ENCODE data around the gene DUS3L. TPM values are rescaled to one million over a fixed set of nuclear protein-coding genes. Genes with fewer than 3 reads are reported as not detected.

Gene DUS3L
- total and polyA plus RNA-seq, 2 donors (not counting 1 experiment from before 2014, with no cell fraction given): 84.6 to 118 TPM

DNA sequence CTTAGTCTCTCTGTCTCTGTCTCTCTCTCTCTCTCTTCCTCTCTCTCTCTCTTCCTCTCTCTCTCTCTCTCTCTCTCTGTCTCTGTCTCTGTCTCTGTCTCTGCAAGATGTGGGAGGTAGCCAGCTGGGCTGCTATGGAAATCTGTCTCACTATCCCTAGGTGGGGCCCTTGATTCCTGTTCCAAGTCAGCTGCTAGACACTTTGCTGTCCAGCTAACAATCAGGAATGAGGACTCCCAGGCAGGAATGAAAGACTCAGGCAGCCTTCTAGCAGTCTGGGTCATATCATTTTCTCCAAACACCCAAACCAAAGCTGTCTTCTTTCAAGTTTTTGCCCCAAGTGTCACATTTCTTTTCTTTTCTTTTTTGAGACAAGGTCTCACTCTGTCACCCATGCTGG, 47.3 kb downstream of the DUS3L start:
- H3K4me1 Mint-ChIP-seq: no peaks in the 10 kb centered on the region
- H3K27ac Mint-ChIP-seq: no peak overlapping the region
- ChIA-PET CTCF (no interaction called here), POLR2A (no interaction called here)
- H3K27me3 ChIP-seq (replicated peaks in 1 of 4; ENCODE audit: control extremely low read depth in 1 of 4, control insufficient read depth in 3 of 4, insufficient read depth in 4 of 4, low read length in 3 of 4): peaks cover 0 to 4% (median 1%) of the 10 kb centered on the region in 4 experiments
- TF ChIP-seq EZH2 (IDR thresholded peaks at IDR 0.05; ENCODE audit: borderline replicate concordance, insufficient read depth, low read depth, low read length, poor library complexity, severe bottlenecking) (no peak), CTCF (IDR thresholded peaks at IDR 0.05) (no peak)
- no peaks in the 10 kb centered on the region for H3K9me3 Mint-ChIP-seq (ENCODE audit: insufficient read depth)
- H3K4me3 ChIP-seq (ENCODE audit: control extremely low read depth in 1 of 5, extremely low read depth in 1 of 5, insufficient read depth in 1 of 5, low read depth in 2 of 5, low read length in 4 of 5): no peak overlapping the region
- H3K27me3 Mint-ChIP-seq: no peaks in the 10 kb centered on the region
- ATAC-seq (ENCODE audit: low read depth) (no peak), DNase-seq (no peak)
- peaks cover 0 to 8% (median 4%) of the 10 kb centered on the region in 3 donors for H3K9me3 ChIP-seq (ENCODE audit: control extremely low read depth in 1 of 3, control insufficient read depth in 2 of 3, insufficient read depth in 1 of 3, low read length in 2 of 3)
- no peak overlapping the region for H3K4me3 Mint-ChIP-seq
- H3K27ac ChIP-seq (ENCODE audit: low read length in 2 of 2): no peak overlapping the region
- no peak overlapping the region for H3K9ac ChIP-seq (ENCODE audit: low read length)
- no peaks in the 10 kb centered on the region for H3K36me3 ChIP-seq (replicated peaks in 1 of 2; ENCODE audit: control extremely low read depth in 1 of 2, control insufficient read depth in 1 of 2, extremely low read depth in 1 of 2, insufficient read depth in 2 of 2, low read length in 1 of 2)
- no peaks in the 10 kb centered on the region for H3K4me1 ChIP-seq (ENCODE audit: control insufficient read depth in 2 of 2, insufficient read depth in 2 of 2, low read length in 2 of 2)
- no peaks in the 10 kb centered on the region for H4K20me1 ChIP-seq (ENCODE audit: control insufficient read depth, insufficient read depth, low read length, poor library complexity, severe bottlenecking)
- H2AFZ ChIP-seq (ENCODE audit: insufficient read depth, low read depth, low read length, poor library complexity, severe bottlenecking): no peak overlapping the region
- intact Hi-C loops (cut with micrococcal nuclease): no loop called here
- H3K79me2 ChIP-seq (ENCODE audit: control insufficient read depth, insufficient read depth, low read length): no peaks in the 10 kb centered on the region
- H3K4me2 ChIP-seq (replicated peaks; ENCODE audit: low read depth, low read length, poor library complexity, severe bottlenecking): no peak overlapping the region

- peaks cover 1% of the 10 kb centered on the region for H3K27me3 Mint-ChIP-seq
- no peaks in the 10 kb centered on the region for H3K4me1 Mint-ChIP-seq
- H3K27ac Mint-ChIP-seq: peak overlapping the region; percentile 32
- no peak for TF ChIP-seq EZH2 (IDR thresholded peaks at IDR 0.05; ENCODE audit: borderline replicate concordance, insufficient read depth, low read depth, low read length, poor library complexity, severe bottlenecking)
- TF ChIP-seq CTCF (IDR thresholded peaks at IDR 0.05): no peak
- intact Hi-C loops (cut with micrococcal nuclease): no loop called here
- H3K9ac ChIP-seq (ENCODE audit: low read length): no peak overlapping the region
- ChIA-PET CTCF (no interaction called here), POLR2A (no interaction called here)
- H3K4me3 ChIP-seq (ENCODE audit: control extremely low read depth in 1 of 5, extremely low read depth in 1 of 5, insufficient read depth in 1 of 5, low read depth in 2 of 5, low read length in 4 of 5): no peak overlapping the region
- no peak overlapping the region for H3K27ac ChIP-seq (ENCODE audit: low read length in 2 of 2)
- H3K36me3 ChIP-seq (replicated peaks in 1 of 2; ENCODE audit: control extremely low read depth in 1 of 2, control insufficient read depth in 1 of 2, extremely low read depth in 1 of 2, insufficient read depth in 2 of 2, low read length in 1 of 2): no peaks in the 10 kb centered on the region
- peaks cover 0 to 8% (median 4%) of the 10 kb centered on the region in 3 donors for H3K9me3 ChIP-seq (ENCODE audit: control extremely low read depth in 1 of 3, control insufficient read depth in 2 of 3, insufficient read depth in 1 of 3, low read length in 2 of 3)
- 93% methylated on average over 12 of the region's 19 CpGs for WGBS (ENCODE audit: insufficient coverage)
- H3K4me3 Mint-ChIP-seq: no peak overlapping the region
- no peak overlapping the region for H3K4me2 ChIP-seq (replicated peaks; ENCODE audit: low read depth, low read length, poor library complexity, severe bottlenecking)
- ATAC-seq (ENCODE audit: low read depth) (no peak), DNase-seq (no peak)
- no peaks in the 10 kb centered on the region for H3K79me2 ChIP-seq (ENCODE audit: control insufficient read depth, insufficient read depth, low read length)
- no peaks in the 10 kb centered on the region for H4K20me1 ChIP-seq (ENCODE audit: control insufficient read depth, insufficient read depth, low read length, poor library complexity, severe bottlenecking)
- H3K27me3 ChIP-seq (replicated peaks in 1 of 4; ENCODE audit: control extremely low read depth in 1 of 4, control insufficient read depth in 3 of 4, insufficient read depth in 4 of 4, low read length in 3 of 4): peaks cover 0 to 1% (median 0%) of the 10 kb centered on the region in 4 experiments
- H3K4me1 ChIP-seq (ENCODE audit: control insufficient read depth in 2 of 2, insufficient read depth in 2 of 2, low read length in 2 of 2): no peaks in the 10 kb centered on the region
- no peaks in the 10 kb centered on the region for H3K9me3 Mint-ChIP-seq (ENCODE audit: insufficient read depth)
- H2AFZ ChIP-seq (ENCODE audit: insufficient read depth, low read depth, low read length, poor library complexity, severe bottlenecking): no peak overlapping the region
These were observed 48.9 kb downstream of the DUS3L start for GRCh38 chr19:5742051-5742450.
